Glutamatergic neuron (in vitro differentiated cells): ENCODE data around the gene EN2. TPM values are rescaled to one million over a fixed set of nuclear protein-coding genes. Genes with fewer than 3 reads are reported as not detected.

ENCODE experiments used
- DNase-seq: peaks from one replicate; pipeline ENCODE4 v3.0.0; 2022
- H3K27ac Mint-ChIP-seq: one replicate; pipeline ENCODE4 v1.8.0; 2020; ENCODE audit warnings: mild to moderate bottlenecking, mixed read lengths, inconsistent platforms; ENCODE audit not compliant: unreplicated experiment
- H3K27me3 Mint-ChIP-seq: one replicate; pipeline ENCODE4 v1.8.0; 2020; ENCODE audit warnings: mild to moderate bottlenecking, moderate library complexity, mixed read lengths, inconsistent platforms; ENCODE audit not compliant: unreplicated experiment
- H3K36me3 Mint-ChIP-seq: one replicate; pipeline ENCODE4 v1.8.0; 2020; ENCODE audit warnings: mild to moderate bottlenecking, mixed read lengths, inconsistent platforms; ENCODE audit not compliant: unreplicated experiment
- H3K4me1 Mint-ChIP-seq: one replicate; pipeline ENCODE4 v1.8.0; 2020; ENCODE audit warnings: mild to moderate bottlenecking, low read depth, mixed read lengths, inconsistent platforms; ENCODE audit not compliant: unreplicated experiment
- H3K4me3 Mint-ChIP-seq: one replicate; pipeline ENCODE4 v1.8.0; 2020; ENCODE audit warnings: mild to moderate bottlenecking, mixed read lengths, inconsistent platforms; ENCODE audit not compliant: unreplicated experiment
- H3K9me3 Mint-ChIP-seq: one replicate; pipeline ENCODE4 v1.8.0; 2020; ENCODE audit warnings: mild to moderate bottlenecking, moderate library complexity, mixed read lengths, inconsistent platforms; ENCODE audit not compliant: unreplicated experiment
- CTCF ChIP-seq: fragments of 200-600 bp; sonication (generic); IDR thresholded peaks from one replicate; pipeline ENCODE4 v1.5.0; 2021; ENCODE audit not compliant: partially characterized antibody, unreplicated experiment
- total RNA-seq: library from RNA; stranded (reverse); fragmentation: NEBNext Ultra II Directional; extraction: Animal tissue kit (Norgen Biotek cat#: 25700); gene quantifications from one replicate; pipeline ENCODE4 v1.2.1, GENCODE V29; 2021; ENCODE audit not compliant: unreplicated experiment

EN2 gene
- total RNA-seq, 1 donor from 2014 or later = 0.20 TPM

DNA sequence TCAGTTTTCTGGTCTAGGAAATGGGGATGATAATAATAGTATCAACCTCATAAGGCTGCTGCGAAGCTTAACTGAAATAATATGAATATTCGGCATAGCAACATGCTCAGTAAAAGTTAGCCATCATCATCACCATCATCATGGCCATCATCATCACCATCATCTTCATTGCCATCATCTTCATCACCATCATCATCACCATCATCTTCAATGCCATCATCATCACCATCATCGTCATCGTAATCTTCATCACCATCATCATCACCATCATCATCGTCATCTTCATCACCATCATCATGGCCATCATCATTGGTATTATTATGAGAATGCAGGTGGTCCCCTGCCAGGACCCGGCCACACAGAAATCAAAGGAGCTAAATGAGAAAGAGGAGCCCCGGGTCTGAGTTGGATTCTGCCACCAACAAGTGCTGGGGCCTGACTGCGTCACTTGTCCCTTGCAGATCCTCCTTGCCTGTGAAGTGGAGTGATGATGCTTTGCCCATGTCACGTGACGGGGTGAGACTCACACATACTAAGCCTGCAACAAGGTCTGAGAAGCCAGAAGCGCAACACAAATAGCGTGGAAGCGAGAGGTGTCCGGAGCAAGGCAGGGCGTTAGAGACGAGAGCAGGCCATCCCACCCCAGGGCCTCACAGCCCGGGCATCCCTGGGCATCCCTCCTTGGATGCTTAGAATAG is 46.1 kb upstream of the EN2 start:
- Mint-ChIP-seq H3K27ac (peak overlapping the region; percentile 5), H3K4me1 (no peaks in the 10 kb centered on the region), H3K36me3 (no peaks in the 10 kb centered on the region), H3K27me3 (peaks cover 6% of the 10 kb centered on the region), H3K9me3 (peaks cover 6% of the 10 kb centered on the region), H3K4me3 (no peak overlapping the region)
- no peak for TF ChIP-seq CTCF
- DNase-seq = no peak

DNA sequence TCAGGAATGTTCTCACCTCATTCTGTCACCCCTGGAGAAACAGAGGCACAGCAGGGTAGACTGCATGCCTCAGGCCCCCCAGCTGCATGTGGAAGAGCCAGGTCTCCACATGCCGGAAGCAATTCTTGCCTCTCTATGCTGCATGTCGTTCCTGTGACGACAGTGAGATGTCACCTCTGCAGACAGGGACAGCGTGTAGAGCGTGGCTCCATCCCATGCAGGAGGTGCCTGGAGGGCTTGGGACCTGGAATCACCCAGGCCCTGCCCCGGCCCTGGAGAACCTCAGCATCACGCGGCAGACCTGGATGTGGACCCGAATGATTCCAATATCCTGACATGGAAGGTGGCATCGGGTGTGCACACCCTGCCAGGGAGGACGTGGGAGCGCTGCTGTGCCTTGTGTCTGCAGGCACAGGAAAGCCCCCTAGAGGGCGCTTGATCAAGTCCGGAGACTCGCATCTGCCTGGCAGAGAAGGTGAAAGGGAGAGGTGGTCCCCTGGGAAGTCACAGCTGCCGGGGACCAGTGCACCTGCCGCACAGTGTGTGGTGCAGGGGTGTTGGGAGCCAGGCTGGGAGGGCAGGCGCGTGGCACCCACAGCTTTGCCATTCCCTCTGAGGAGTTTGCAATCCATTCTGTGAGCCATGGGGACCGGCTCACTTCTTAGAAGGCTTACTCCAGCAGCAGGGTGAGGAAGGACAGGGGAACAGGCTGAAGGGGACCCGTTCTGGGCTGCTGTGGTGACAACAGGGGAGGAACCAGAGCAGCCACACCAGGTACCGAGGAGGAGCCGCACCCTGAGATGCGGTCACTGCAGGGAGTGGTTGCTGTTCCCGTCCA is 45.3 kb upstream of the EN2 start:
- Mint-ChIP-seq H3K9me3 (peaks cover 8% of the 10 kb centered on the region), H3K4me1 (no peaks in the 10 kb centered on the region), H3K4me3 (no peak overlapping the region), H3K27me3 (peaks cover 6% of the 10 kb centered on the region), H3K36me3 (no peaks in the 10 kb centered on the region), H3K27ac (no peak overlapping the region)
- peak; percentile 79 for DNase-seq
- peak; percentile 81 for TF ChIP-seq CTCF

DNA sequence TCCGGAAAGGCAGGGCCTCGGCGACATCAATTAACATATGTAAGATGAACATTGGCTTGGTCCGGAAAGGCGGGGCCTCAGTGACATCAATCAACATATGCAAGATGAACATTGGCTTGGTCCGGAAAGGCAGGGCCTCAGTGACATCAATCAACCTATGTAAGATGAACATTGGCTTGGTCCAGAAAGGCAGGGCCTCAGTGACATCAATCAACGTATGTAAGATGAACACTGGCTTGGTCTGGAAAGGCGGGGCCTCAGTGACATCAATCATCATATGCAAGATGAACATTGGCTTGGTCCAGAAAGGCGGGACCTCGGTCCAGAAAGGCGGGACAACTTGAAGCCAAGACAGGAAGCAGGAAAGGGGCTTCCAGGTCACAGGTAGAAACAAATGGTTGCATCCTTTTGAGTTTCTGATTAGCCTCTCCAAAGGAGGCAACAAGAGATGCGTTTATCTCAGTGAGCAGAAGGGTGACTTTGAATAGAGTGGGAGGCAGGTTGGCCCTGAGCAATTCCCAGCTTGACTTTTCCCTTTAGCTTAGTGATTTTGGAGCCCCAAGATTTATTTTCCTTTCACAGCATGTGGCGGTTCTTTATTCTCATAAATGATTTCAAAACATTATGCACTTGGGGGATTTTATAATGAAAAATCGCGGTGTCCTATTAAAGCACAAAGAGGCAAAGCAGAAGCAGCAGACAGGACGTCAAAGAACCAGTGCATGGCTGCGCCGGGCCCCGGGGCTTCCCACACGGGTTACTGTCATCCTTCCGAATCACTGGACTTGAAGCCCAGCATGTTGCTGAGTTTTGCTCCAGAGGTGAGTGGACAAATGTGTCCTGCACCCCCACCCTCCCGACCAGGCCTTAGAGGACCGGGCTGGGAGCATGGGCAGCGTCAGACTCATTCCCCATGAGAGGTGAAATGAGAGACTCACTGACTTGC is 43.1 kb upstream of the EN2 start:
- TF ChIP-seq CTCF = no peak
- peaks cover 15% of the 10 kb centered on the region for H3K9me3 Mint-ChIP-seq
- H3K4me1 Mint-ChIP-seq = peaks cover 9% of the 10 kb centered on the region
- no peaks in the 10 kb centered on the region for H3K36me3 Mint-ChIP-seq
- no peak overlapping the region for H3K27ac Mint-ChIP-seq
- no peak overlapping the region for H3K4me3 Mint-ChIP-seq
- no peak for DNase-seq
- peaks cover 14% of the 10 kb centered on the region for H3K27me3 Mint-ChIP-seq

GRCh38 chr7:155416646-155417380 is 41.1 kb upstream of the EN2 start:
- Mint-ChIP-seq H3K4me1 (peaks cover 9% of the 10 kb centered on the region), H3K27me3 (peaks cover 16% of the 10 kb centered on the region), H3K36me3 (peaks cover 5% of the 10 kb centered on the region), H3K27ac (no peak overlapping the region), H3K9me3 (peaks cover 12% of the 10 kb centered on the region), H3K4me3 (no peak overlapping the region)
- TF ChIP-seq CTCF = no peak
- DNase-seq = no peak
